NOMO-1 treated with DMSO at 0.1 percent for 48 hours (cell line): ENCODE measurements around the gene FCGBP.
"Not testable (repeated sequence)": the region's sequence is repeated elsewhere in the genome, so short reads cannot be mapped to it uniquely, and the experiment has no call there.

Experiments used
- DNase-seq: peaks from one replicate; lab custom pipeline; 2025; ENCODE audit not compliant: unreplicated experiment; lab: John Stamatoyannopoulos, UW

The FCGBP gene

GRCh38 chr19:39934584-39935363 lies at the start of gene FCGBP:
FCGBP (minus strand) TSS chr19:39934634.
- no peak for DNase-seq

- DNase-seq: no peak
Measured at GRCh38 chr19:39983695-39984300, 49.4 kb upstream of the FCGBP start.

- DNase-seq: no peak
Measured at GRCh38 chr19:39982883-39983282, 48.4 kb upstream of the FCGBP start.

GRCh38 chr19:39974377-39975155 lies 40.1 kb upstream of the FCGBP start:
- DNase-seq: no peak

GRCh38 chr19:39971380-39972035 lies 37.1 kb upstream of the FCGBP start:
- DNase-seq: no peak

GRCh38 chr19:39970675-39971379 lies 36.4 kb upstream of the FCGBP start, which contains the start of gene PSMC4:
PSMC4 (plus strand) TSS chr19:39971165; CDS start chr19:39971203, 38 bp downstream.
- DNase-seq: peak; percentile 99

- DNase-seq: peak; percentile 62
Measured at GRCh38 chr19:39970425-39970674, 35.9 kb upstream of the FCGBP start.

GRCh38 chr19:39969681-39970424 lies 35.4 kb upstream of the FCGBP start:
- no peak for DNase-seq

GRCh38 chr19:39969266-39969665 lies 34.8 kb upstream of the FCGBP start:
- no peak for DNase-seq

GRCh38 chr19:39968789-39969188 lies 34.4 kb upstream of the FCGBP start:
- DNase-seq: no peak

GRCh38 chr19:39967561-39967960 lies 33.1 kb upstream of the FCGBP start:
- DNase-seq: no peak

- no peak for DNase-seq
Measured at GRCh38 chr19:39966617-39967016, 32.2 kb upstream of the FCGBP start.

GRCh38 chr19:39963898-39964297 lies 29.5 kb upstream of the FCGBP start:
- peak; percentile 10 for DNase-seq

- not testable (repeated sequence) for DNase-seq
Measured at GRCh38 chr19:39959407-39959806, 25.0 kb upstream of the FCGBP start.

- DNase-seq: not testable (repeated sequence)
Measured at GRCh38 chr19:39958942-39959341, 24.5 kb upstream of the FCGBP start.

GRCh38 chr19:39957886-39958285 lies 23.5 kb upstream of the FCGBP start:
- DNase-seq: not testable (repeated sequence)

- DNase-seq: no peak
Measured at GRCh38 chr19:39953915-39954314, 19.5 kb upstream of the FCGBP start.

- no peak for DNase-seq
Measured at GRCh38 chr19:39951686-39952085, 17.3 kb upstream of the FCGBP start.

- DNase-seq: no peak
Measured at GRCh38 chr19:39951065-39951650, 16.7 kb upstream of the FCGBP start.
